Caki2 (cell line): ENCODE measurements around the gene C11orf87. TPM values are rescaled to one million over a fixed set of nuclear protein-coding genes. Genes with fewer than 3 reads are reported as not detected.

Source experiments
- DNase-seq: peaks from one replicate; pipeline ENCODE4 v3.0.0-alpha.2; 2015; ENCODE audit warnings: low read depth
- in situ Hi-C: cut with HindIII; loops from 2 replicates; pipeline ENCODE4 v1.10.0; 2016; ENCODE audit warnings: low sequenced_read_pairs, low pct_unique_long_range_greater_than_20kb, mixed read lengths
- total RNA-seq: library from RNA; depleted of rRNA; stranded (reverse); fragments of >200 nt; shearing (Covaris generic); gene quantifications from 2 replicates; pipeline ENCODE4 v1.2.3, GENCODE V29; 2014; ENCODE audit warnings: low replicate concordance

C11orf87 gene
- total RNA-seq, 1 experiment from 2014 or later, result not detected

GRCh38 chr11:109433753-109434256 lies 11.8 kb downstream of the C11orf87 start:
- DNase-seq, result no peak
- in situ Hi-C loops, result no loop called here

GRCh38 chr11:109435121-109435742 lies 13.2 kb downstream of the C11orf87 start:
- no peak for DNase-seq
- in situ Hi-C loops, result no loop called here

GRCh38 chr11:109439684-109440083 lies 17.7 kb downstream of the C11orf87 start:
- in situ Hi-C loops, result no loop called here
- DNase-seq, result no peak

- DNase-seq, result no peak
- in situ Hi-C loops, result no loop called here
These were observed 21.1 kb downstream of the C11orf87 start for GRCh38 chr11:109443052-109443451.

GRCh38 chr11:109454857-109455256 lies 32.9 kb downstream of the C11orf87 start:
- in situ Hi-C loops, result no loop called here
- DNase-seq, result no peak
